Smooth muscle cell (in vitro differentiated cells): ENCODE measurements around the gene C2CD3. TPM values are rescaled to one million over a fixed set of nuclear protein-coding genes. Genes with fewer than 3 reads are reported as not detected.

Experiments
- DNase-seq: peaks from one replicate; lab custom pipeline; 2025; ENCODE audit not compliant: unreplicated experiment; lab: John Stamatoyannopoulos, UW
- H2AFZ ChIP-seq: fragments of 200-600 bp; sonication (generic); 2 replicates; pipeline ENCODE4 v1.6.0; 2016; ENCODE audit warnings: antibody characterized with exemption, low read depth, mild to moderate bottlenecking
- H3F3A ChIP-seq: fragments of 200-600 bp; sonication (generic); 2 replicates; pipeline ENCODE4 v1.6.0; 2017; ENCODE audit warnings: antibody characterized with exemption, low read depth
- H3K27ac ChIP-seq: fragments of 200-600 bp; sonication (generic); 2 replicates; pipeline ENCODE4 v1.5.1; 2016; ENCODE audit warnings: low read depth, mild to moderate bottlenecking
- H3K27me3 ChIP-seq: fragments of 200-600 bp; sonication (generic); 2 replicates; pipeline ENCODE4 v1.6.1; 2016; ENCODE audit warnings: low read depth, mild to moderate bottlenecking
- H3K36me3 ChIP-seq: fragments of 200-600 bp; sonication (generic); 2 replicates; pipeline ENCODE4 v1.5.1; 2016; ENCODE audit warnings: low read depth
- H3K4me1 ChIP-seq: fragments of 200-600 bp; sonication (generic); 2 replicates; pipeline ENCODE4 v1.5.1; 2016; ENCODE audit warnings: low read depth
- H3K4me2 ChIP-seq: fragments of 200-600 bp; sonication (generic); 2 replicates; pipeline ENCODE4 v1.6.0; 2016; ENCODE audit warnings: mild to moderate bottlenecking
- H3K4me3 ChIP-seq: fragments of 200-600 bp; sonication (generic); 2 replicates; pipeline ENCODE4 v1.5.1; 2016; ENCODE audit warnings: mild to moderate bottlenecking
- H3K79me2 ChIP-seq: fragments of 200-600 bp; sonication (generic); 2 replicates; pipeline ENCODE4 v1.6.0; 2016; ENCODE audit warnings: low read depth, mild to moderate bottlenecking
- H3K9ac ChIP-seq: fragments of 200-600 bp; sonication (generic); 2 replicates; pipeline ENCODE4 v1.6.0; 2016; ENCODE audit warnings: low read depth
- H3K9me3 ChIP-seq: fragments of 200-600 bp; sonication (generic); replicated peaks from 2 replicates; pipeline ENCODE4 v1.5.1; 2016; ENCODE audit warnings: low read depth
- H4K20me1 ChIP-seq: fragments of 200-600 bp; sonication (generic); 2 replicates; pipeline ENCODE4 v1.6.0; 2016; ENCODE audit warnings: low read depth
- CTCF ChIP-seq: fragments of 200-600 bp; sonication (generic); IDR thresholded peaks from 2 replicates; pipeline ENCODE4 v1.5.1; 2017; ENCODE audit warnings: borderline replicate concordance, mild to moderate bottlenecking, antibody characterized with exemption; ENCODE audit not compliant: insufficient read depth, poor library complexity, severe bottlenecking
- WGBS: methylation state at CpG from one replicate; pipeline ENCODE4 v1.1.7; 2016; ENCODE audit warnings: low lambda C conversion rate; 5-methylcytosine and 5-hydroxymethylcytosine counted together
- polyA plus RNA-seq: library from polyadenylated mRNA; unstranded; fragments of >200 nt; fragmentation: Nextera tagmentation; extraction: Ambion mirVana; gene quantifications from 2 replicates; pipeline ENCODE4 v1.2.1, GENCODE V29; 2016
- total RNA-seq: library from RNA; depleted of rRNA; stranded (reverse); fragments of >200 nt; gene quantifications from 2 replicates; pipeline ENCODE4 v1.2.3, GENCODE V29; 2014

C2CD3 gene
- total and polyA plus RNA-seq, 2 experiments from 2014 or later = 4.9 to 24.1 TPM

GRCh38 chr11:73997120-73997770, 173.6 kb downstream of the C2CD3 start:
- Histone ChIP-seq H2AFZ (no peak overlapping the region), H3K9me3 (no peaks in the 10 kb centered on the region), H3K79me2 (no peaks in the 10 kb centered on the region), H3K4me1 (no peaks in the 10 kb centered on the region), H3K4me2 (no peak overlapping the region), H3K9ac (no peak overlapping the region), H3K4me3 (no peak overlapping the region), H4K20me1 (no peaks in the 10 kb centered on the region), H3K27ac (no peak overlapping the region), H3K27me3 (no peaks in the 10 kb centered on the region), H3K36me3 (no peaks in the 10 kb centered on the region), H3F3A (no peaks in the 10 kb centered on the region)
- WGBS = 78% methylated on average over 6 of the region's 6 CpGs
- no peak for DNase-seq
- TF ChIP-seq CTCF = no peak

- no peaks in the 10 kb centered on the region for H4K20me1 ChIP-seq
- no peak for DNase-seq
- H3K4me1 ChIP-seq = no peaks in the 10 kb centered on the region
- TF ChIP-seq CTCF = no peak
- no peaks in the 10 kb centered on the region for H3K27me3 ChIP-seq
- H3K4me2 ChIP-seq = no peak overlapping the region
- H3F3A ChIP-seq = no peaks in the 10 kb centered on the region
- 79% methylated on average over 4 of the region's 4 CpGs for WGBS
- no peak overlapping the region for H3K9ac ChIP-seq
- no peak overlapping the region for H2AFZ ChIP-seq
- H3K4me3 ChIP-seq = no peak overlapping the region
- no peaks in the 10 kb centered on the region for H3K9me3 ChIP-seq
- no peak overlapping the region for H3K27ac ChIP-seq
- H3K36me3 ChIP-seq = no peaks in the 10 kb centered on the region
- H3K79me2 ChIP-seq = no peaks in the 10 kb centered on the region
These were observed 174.5 kb downstream of the C2CD3 start for GRCh38 chr11:73996161-73996747.

- no peaks in the 10 kb centered on the region for H4K20me1 ChIP-seq
- no peak overlapping the region for H3K4me3 ChIP-seq
- no peak for DNase-seq
- H3F3A ChIP-seq = no peaks in the 10 kb centered on the region
- no peak overlapping the region for H3K9ac ChIP-seq
- no peaks in the 10 kb centered on the region for H3K79me2 ChIP-seq
- H3K27ac ChIP-seq = no peak overlapping the region
- 67% methylated on average over 2 of the region's 2 CpGs for WGBS
- H2AFZ ChIP-seq = no peak overlapping the region
- no peak overlapping the region for H3K4me2 ChIP-seq
- no peaks in the 10 kb centered on the region for H3K4me1 ChIP-seq
- H3K36me3 ChIP-seq = no peaks in the 10 kb centered on the region
- no peaks in the 10 kb centered on the region for H3K27me3 ChIP-seq
- no peaks in the 10 kb centered on the region for H3K9me3 ChIP-seq
- TF ChIP-seq CTCF = no peak
These were observed 175.1 kb downstream of the C2CD3 start for GRCh38 chr11:73995731-73996130.

- no peak overlapping the region for H3K4me2 ChIP-seq
- H3K27ac ChIP-seq = no peak overlapping the region
- no peaks in the 10 kb centered on the region for H4K20me1 ChIP-seq
- H2AFZ ChIP-seq = no peak overlapping the region
- no peaks in the 10 kb centered on the region for H3K79me2 ChIP-seq
- H3K9me3 ChIP-seq = no peaks in the 10 kb centered on the region
- 61% methylated on average over 2 of the region's 2 CpGs for WGBS
- no peaks in the 10 kb centered on the region for H3K27me3 ChIP-seq
- DNase-seq = no peak
- no peak overlapping the region for H3K9ac ChIP-seq
- no peak overlapping the region for H3K4me3 ChIP-seq
- H3F3A ChIP-seq = no peaks in the 10 kb centered on the region
- TF ChIP-seq CTCF = no peak
- H3K4me1 ChIP-seq = no peaks in the 10 kb centered on the region
- H3K36me3 ChIP-seq = no peaks in the 10 kb centered on the region
These were observed 175.6 kb downstream of the C2CD3 start for GRCh38 chr11:73995247-73995646.
